NCI-H2227 (cell line): Measurements from ENCODE around the gene DBNDD2.

Experiments
- DNase-seq: peaks from one replicate; lab custom pipeline; 2025; ENCODE audit not compliant: unreplicated experiment; lab: John Stamatoyannopoulos, UW

The DBNDD2 gene

GRCh38 chr20:45448270-45448669 is 40.2 kb downstream of the DBNDD2 start:
- DNase-seq = no peak

- no peak for DNase-seq
Measured at GRCh38 chr20:45449528-45449927, 41.4 kb downstream of the DBNDD2 start.

- peak; percentile 48 for DNase-seq
Measured at GRCh38 chr20:45450097-45450818, 42.2 kb downstream of the DBNDD2 start.

- no peak for DNase-seq
Measured at GRCh38 chr20:45452238-45452637, 44.1 kb downstream of the DBNDD2 start.

GRCh38 chr20:45452772-45453691 is 44.9 kb downstream of the DBNDD2 start:
- no peak for DNase-seq

- peak; percentile 52 for DNase-seq
Measured at GRCh38 chr20:45456632-45457031, 48.5 kb downstream of the DBNDD2 start.

- no peak for DNase-seq
Measured at GRCh38 chr20:45459606-45460005, 51.5 kb downstream of the DBNDD2 start.
